Left ventricle myocardium inferior (tissue), 1 donor: ENCODE results near the gene GULP1. TPM values are rescaled to one million over a fixed set of nuclear protein-coding genes. Genes with fewer than 3 reads are reported as not detected.

Experiments used
- DNase-seq: peaks from one replicate; pipeline ENCODE4 v3.0.0-alpha.2; 2020
- H3K27ac ChIP-seq: fragments of 200-600 bp; replicated peaks from 2 replicates; pipeline ENCODE4 v1.8.0; 2021
- H3K27me3 ChIP-seq: fragments of 200-600 bp; 2 replicates; pipeline ENCODE4 v1.8.0; 2021; ENCODE audit warnings: low read depth
- H3K36me3 ChIP-seq: fragments of 200-600 bp; 2 replicates; pipeline ENCODE4 v1.8.0; 2021
- H3K4me1 ChIP-seq: fragments of 200-600 bp; 2 replicates; pipeline ENCODE4 v1.8.0; 2021
- H3K4me3 ChIP-seq: fragments of 200-600 bp; 2 replicates; pipeline ENCODE4 v1.8.0; 2021; ENCODE audit warnings: mild to moderate bottlenecking, moderate library complexity
- H3K9me3 ChIP-seq: fragments of 200-600 bp; replicated peaks from 2 replicates; pipeline ENCODE4 v1.8.0; 2021
- intact Hi-C: fragments of 100-400 bp; cut with micrococcal nuclease; formaldehyde crosslinking; loops from one replicate; pipeline ENCODE4 v1.11.0; 2022
- total RNA-seq: library from RNA; stranded (reverse); fragmentation: NEBNext Ultra II Directional; extraction: Animal tissue kit (Norgen Biotek cat#: 25700); gene quantifications from one replicate; pipeline ENCODE4 v1.2.1, GENCODE V29; 2021
- TF ChIP-seq, protein P1 (sequence below): fragments of 200-600 bp; IDR thresholded peaks from 2 replicates; pipeline ENCODE4 v1.8.0; 2021; ENCODE audit warnings: antibody characterized with exemption, mild to moderate bottlenecking, borderline replicate concordance
- donor health status: DM: no; HTN: yes; CAD: no; lungs with severe emphysema.

Gene GULP1
- total RNA-seq, 1 donor from 2014 or later, result 5.7 TPM

DNA sequence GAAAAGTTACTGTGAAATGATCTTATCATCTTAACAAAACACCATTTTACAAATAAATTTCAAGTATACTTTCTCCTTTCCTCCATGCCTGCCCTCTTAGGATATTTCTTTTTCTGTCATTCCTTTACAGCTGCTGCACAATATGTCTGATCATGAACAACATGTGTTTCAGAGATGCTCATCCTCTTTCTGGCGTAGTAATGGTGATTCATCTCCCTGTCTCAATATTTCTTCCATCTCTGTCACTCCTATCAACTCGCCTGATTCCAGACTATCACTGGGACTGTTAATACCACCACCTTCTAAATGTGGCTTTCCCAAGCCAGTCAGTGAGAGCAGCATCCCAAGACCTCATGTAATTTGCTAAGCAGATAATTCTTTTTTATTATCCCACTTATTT lies 290.5 kb downstream of the GULP1 start:
- Histone ChIP-seq H3K27ac (no peak overlapping the region), H3K4me3 (no peak overlapping the region), H3K36me3 (peaks cover 4% of the 10 kb centered on the region), H3K4me1 (no peaks in the 10 kb centered on the region), H3K9me3 (no peaks in the 10 kb centered on the region), H3K27me3 (no peaks in the 10 kb centered on the region)
- TF ChIP-seq, protein P1, sequence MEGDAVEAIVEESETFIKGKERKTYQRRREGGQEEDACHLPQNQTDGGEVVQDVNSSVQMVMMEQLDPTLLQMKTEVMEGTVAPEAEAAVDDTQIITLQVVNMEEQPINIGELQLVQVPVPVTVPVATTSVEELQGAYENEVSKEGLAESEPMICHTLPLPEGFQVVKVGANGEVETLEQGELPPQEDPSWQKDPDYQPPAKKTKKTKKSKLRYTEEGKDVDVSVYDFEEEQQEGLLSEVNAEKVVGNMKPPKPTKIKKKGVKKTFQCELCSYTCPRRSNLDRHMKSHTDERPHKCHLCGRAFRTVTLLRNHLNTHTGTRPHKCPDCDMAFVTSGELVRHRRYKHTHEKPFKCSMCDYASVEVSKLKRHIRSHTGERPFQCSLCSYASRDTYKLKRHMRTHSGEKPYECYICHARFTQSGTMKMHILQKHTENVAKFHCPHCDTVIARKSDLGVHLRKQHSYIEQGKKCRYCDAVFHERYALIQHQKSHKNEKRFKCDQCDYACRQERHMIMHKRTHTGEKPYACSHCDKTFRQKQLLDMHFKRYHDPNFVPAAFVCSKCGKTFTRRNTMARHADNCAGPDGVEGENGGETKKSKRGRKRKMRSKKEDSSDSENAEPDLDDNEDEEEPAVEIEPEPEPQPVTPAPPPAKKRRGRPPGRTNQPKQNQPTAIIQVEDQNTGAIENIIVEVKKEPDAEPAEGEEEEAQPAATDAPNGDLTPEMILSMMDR, result no peak
- intact Hi-C loops, result no loop called here
- no peak for DNase-seq

- Histone ChIP-seq H3K4me1 (no peaks in the 10 kb centered on the region), H3K27me3 (no peaks in the 10 kb centered on the region), H3K4me3 (no peak overlapping the region), H3K36me3 (peaks cover 4% of the 10 kb centered on the region), H3K9me3 (no peaks in the 10 kb centered on the region), H3K27ac (no peak overlapping the region)
- DNase-seq, result no peak
- TF ChIP-seq, protein P1, result no peak
- intact Hi-C loops, result no loop called here
Measured at GRCh38 chr2:188588235-188588634, 296.6 kb downstream of the GULP1 start.

- no peak overlapping the region for H3K27ac ChIP-seq
- TF ChIP-seq, protein P1, result no peak
- intact Hi-C loops, result no loop called here
- H3K4me3 ChIP-seq, result no peak overlapping the region
- H3K4me1 ChIP-seq, result no peaks in the 10 kb centered on the region
- no peak for DNase-seq
- no peaks in the 10 kb centered on the region for H3K27me3 ChIP-seq
- H3K36me3 ChIP-seq, result no peaks in the 10 kb centered on the region
- H3K9me3 ChIP-seq, result no peaks in the 10 kb centered on the region
Measured at GRCh38 chr2:188596054-188596453, 304.4 kb downstream of the GULP1 start.

DNA sequence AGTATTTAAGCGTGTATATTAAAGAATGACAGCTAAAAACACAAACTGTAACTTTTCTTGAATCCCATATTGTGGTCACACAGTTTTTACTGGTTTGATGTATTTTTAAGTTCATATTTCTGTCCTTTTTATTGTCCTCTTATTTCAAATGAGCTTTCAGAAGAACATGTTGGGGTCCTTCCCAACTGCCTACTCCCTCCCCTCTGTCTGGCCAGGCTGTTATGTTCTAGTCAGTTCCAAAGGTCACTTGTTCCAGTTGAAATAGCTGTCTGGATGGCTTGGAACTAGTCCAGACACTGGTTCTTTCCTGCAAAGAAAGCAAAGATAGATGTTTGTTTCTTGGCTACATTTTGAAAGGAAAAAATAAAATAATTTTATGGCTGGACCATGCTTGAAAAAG lies 306.9 kb downstream of the GULP1 start:
- Histone ChIP-seq H3K9me3 (no peaks in the 10 kb centered on the region), H3K4me3 (no peak overlapping the region), H3K4me1 (no peaks in the 10 kb centered on the region), H3K27me3 (no peaks in the 10 kb centered on the region), H3K27ac (peak overlapping the region; percentile 59), H3K36me3 (no peaks in the 10 kb centered on the region)
- TF ChIP-seq, protein P1, result no peak
- intact Hi-C loops, result no loop called here
- DNase-seq, result no peak

DNA sequence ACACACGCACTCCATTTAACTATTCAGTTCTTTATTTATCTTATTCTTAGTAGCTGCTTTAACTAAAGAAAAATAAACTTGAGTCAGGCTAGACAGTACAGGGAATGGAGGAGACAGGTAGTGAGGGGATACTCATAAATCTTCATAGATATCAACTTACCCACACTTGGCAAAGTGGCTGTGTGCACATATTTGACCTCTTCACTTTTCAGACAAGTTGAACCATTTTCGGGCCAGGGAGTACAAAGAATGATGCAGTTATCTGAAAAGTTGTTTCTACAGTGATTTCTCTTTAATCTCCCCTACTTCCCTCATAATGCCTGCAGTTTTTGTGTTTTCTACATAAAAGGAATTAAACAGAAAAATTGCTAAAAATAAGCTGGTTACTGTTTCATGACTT lies 307.5 kb downstream of the GULP1 start:
- intact Hi-C loops, result no loop called here
- Histone ChIP-seq H3K27ac (peak overlapping the region; percentile 59), H3K9me3 (no peaks in the 10 kb centered on the region)

More for the DNA sequence above, 307.5 kb downstream of the GULP1 start:
- DNase-seq, result no peak
- Histone ChIP-seq H3K36me3 (no peaks in the 10 kb centered on the region), H3K4me1 (no peaks in the 10 kb centered on the region), H3K4me3 (no peak overlapping the region), H3K27me3 (no peaks in the 10 kb centered on the region)
- TF ChIP-seq, protein P1, result no peak
